CD14-positive monocyte (primary cell): ENCODE results near the gene MCC. TPM values are rescaled to one million over a fixed set of nuclear protein-coding genes. Genes with fewer than 3 reads are reported as not detected.

Experiments
- DNase-seq, 3 donors: peaks; one replicate each; pipeline ENCODE4 v3.0.0-alpha.2; 2011 to 2022
- H2AFZ ChIP-seq: 2 replicates; pipeline ENCODE4 v1.6.0; 2012; ENCODE audit warnings: mild to moderate bottlenecking, low read depth, low read length, inconsistent platforms; ENCODE audit not compliant: insufficient read depth, poor library complexity, severe bottlenecking
- H3K27ac ChIP-seq, 2 donors: 1 replicate in 1 of 2; 2 replicates in 1 of 2; pipeline ENCODE4 v1.5.1; 2012 to 2013; ENCODE audit warnings: low read length in 2 of 2, control low read depth in 1 of 2, inconsistent platforms in 1 of 2, low read depth in 1 of 2, mild to moderate bottlenecking in 1 of 2
- H3K27me3 ChIP-seq, 2 donors: one replicate each; pipeline versions ENCODE4 v1.6.0 to v1.6.1; 2011 to 2013; ENCODE audit warnings: low read length in 2 of 2; ENCODE audit not compliant: control insufficient read depth in 2 of 2, insufficient read depth in 2 of 2
- H3K36me3 ChIP-seq, 2 donors: replicated peaks in 1 of 2; 1 replicate in 1 of 2; 2 replicates in 1 of 2; pipeline versions ENCODE4 v1.5.1 to v1.6.1; 2012 to 2013; ENCODE audit warnings: low read length in 2 of 2, control low read depth in 1 of 2, inconsistent platforms in 1 of 2, mild to moderate bottlenecking in 1 of 2; ENCODE audit not compliant: insufficient read depth in 2 of 2, control insufficient read depth in 1 of 2
- H3K4me1 ChIP-seq, 2 donors: 1 replicate in 1 of 2; 2 replicates in 1 of 2; pipeline versions ENCODE4 v1.5.1 to v1.6.1; 2012 to 2013; ENCODE audit warnings: low read length in 2 of 2, control low read depth in 1 of 2, inconsistent platforms in 1 of 2, mild to moderate bottlenecking in 1 of 2, moderate library complexity in 1 of 2; ENCODE audit not compliant: insufficient read depth in 2 of 2, control insufficient read depth in 1 of 2
- H3K4me2 ChIP-seq: replicated peaks from 2 replicates; pipeline ENCODE3; 2012; ENCODE audit warnings: low read length, moderate library complexity, mild to moderate bottlenecking; ENCODE audit not compliant: poor library complexity, severe bottlenecking; ENCODE audit errors: extremely low read depth
- H3K4me3 ChIP-seq, 3 experiments: fragments of 200-600 bp in 1 of 3; sonication (generic) in 1 of 3; replicated peaks in 1 of 3; 1 replicate in 2 of 3; 2 replicates in 1 of 3; pipeline ENCODE4 v1.5.1; 2011 to 2013; ENCODE audit warnings: low read length in 3 of 3, mild to moderate bottlenecking in 3 of 3, control low read depth in 2 of 3, low read depth in 2 of 3, inconsistent platforms in 1 of 3, moderate library complexity in 1 of 3
- H3K79me2 ChIP-seq: 2 replicates; pipeline ENCODE4 v1.6.0; 2012; ENCODE audit warnings: mild to moderate bottlenecking, control low read depth, inconsistent platforms, low read length, moderate library complexity; ENCODE audit not compliant: insufficient read depth
- H3K9ac ChIP-seq: 2 replicates; pipeline ENCODE4 v1.6.0; 2017; ENCODE audit warnings: low read length, mild to moderate bottlenecking; ENCODE audit not compliant: insufficient read depth, poor library complexity, severe bottlenecking
- H3K9me3 ChIP-seq, 2 donors: replicated peaks in 1 of 2; 1 replicate in 1 of 2; 2 replicates in 1 of 2; pipeline versions ENCODE4 v1.5.1 to v1.6.1; 2012 to 2013; ENCODE audit warnings: low read length in 2 of 2, control low read depth in 1 of 2; ENCODE audit not compliant: control insufficient read depth in 1 of 2, insufficient read depth in 1 of 2
- H4K20me1 ChIP-seq: 2 replicates; pipeline ENCODE4 v1.6.0; 2012; ENCODE audit warnings: mild to moderate bottlenecking, low read length, control low read depth, moderate library complexity; ENCODE audit not compliant: insufficient read depth
- H3K27ac Mint-ChIP-seq, 7 donors: one replicate each; pipeline ENCODE4 v1.8.0; 2020; ENCODE audit warnings: mild to moderate bottlenecking in 7 of 7, mixed read lengths in 7 of 7, moderate library complexity in 6 of 7, inconsistent platforms in 2 of 7
- H3K27me3 Mint-ChIP-seq, 3 donors: one replicate each; pipeline ENCODE4 v1.8.0; 2021 to 2022; ENCODE audit warnings: low read depth in 3 of 3, mild to moderate bottlenecking in 3 of 3, mixed read lengths in 3 of 3, moderate library complexity in 3 of 3, inconsistent platforms in 1 of 3
- H3K36me3 Mint-ChIP-seq, 2 donors: one replicate each; pipeline ENCODE4 v1.8.0; 2020; ENCODE audit warnings: mixed read lengths in 2 of 2, inconsistent platforms in 1 of 2, mild to moderate bottlenecking in 1 of 2
- H3K4me1 Mint-ChIP-seq: one replicate; pipeline ENCODE4 v1.8.0; 2020; ENCODE audit warnings: mild to moderate bottlenecking, mixed read lengths
- H3K4me3 Mint-ChIP-seq, 2 donors: one replicate each; pipeline ENCODE4 v1.8.0; 2020; ENCODE audit warnings: mild to moderate bottlenecking in 2 of 2, mixed read lengths in 2 of 2, moderate library complexity in 1 of 2
- H3K9me3 Mint-ChIP-seq, 7 donors: one replicate each; pipeline ENCODE4 v1.8.0; 2020 to 2022; ENCODE audit warnings: mixed read lengths in 7 of 7, mild to moderate bottlenecking in 6 of 7, moderate library complexity in 6 of 7, inconsistent platforms in 2 of 7
- CTCF ChIP-seq: fragments of 200-600 bp; IDR thresholded peaks from one replicate; pipeline ENCODE4 v1.8.0; 2022; ENCODE audit warnings: antibody characterized with exemption, mild to moderate bottlenecking
- WGBS: methylation state at CpG from one replicate; pipeline ENCODE4 v1.1.5; 2013; ENCODE audit warnings: missing lambda C conversion rate; ENCODE audit not compliant: insufficient coverage; 5-methylcytosine and 5-hydroxymethylcytosine counted together
- intact Hi-C, 2 donors: fragments of 100-400 bp; cut with micrococcal nuclease; formaldehyde crosslinking; loops; one replicate each; pipeline versions ENCODE4 v1.15.0 to v1.15.1; 2023
- polyA plus RNA-seq, 3 donors: library from polyadenylated mRNA; depleted of rRNA in 1 of 3; unstranded in 2 of 3; stranded (reverse) in 1 of 3; fragments of 300-500 nt in 2 of 3; fragments of >200 nt in 1 of 3; fragmentation: Illumina TruSeq in 2 of 3; gene quantifications; 1 replicate in 2 of 3; 2 replicates in 1 of 3; pipeline ENCODE4 v1.2.3, GENCODE V29; 2012 to 2021

Gene MCC
- polyA plus RNA-seq, 3 donors: 0.09 TPM; not detected in 2

- intact Hi-C loops: no loop called here
- WGBS: 97% methylated on average over 3 of the region's 3 CpGs
- Histone ChIP-seq H3K79me2 (no peaks in the 10 kb centered on the region), H3K36me3 (no peaks in the 10 kb centered on the region), H3K9me3 (no peaks in the 10 kb centered on the region), H4K20me1 (no peaks in the 10 kb centered on the region), H3K9ac (no peak overlapping the region), H3K27ac (no peak overlapping the region), H3K27me3 (peaks cover 69 to 93% of the 10 kb centered on the region in 2 donors), H3K4me2 (no peak overlapping the region), H2AFZ (no peak overlapping the region), H3K4me1 (no peaks in the 10 kb centered on the region), H3K4me3 (no peak overlapping the region)
- TF ChIP-seq CTCF: no peak
- Mint-ChIP-seq H3K9me3 (peaks cover 0 to 18% (median 4%) of the 10 kb centered on the region in 7 donors), H3K27me3 (peaks cover 58 to 89% (median 75%) of the 10 kb centered on the region in 3 donors), H3K36me3 (no peaks in the 10 kb centered on the region), H3K4me3 (peak overlapping the region in 1 of 2 donors; percentile 53), H3K4me1 (no peaks in the 10 kb centered on the region), H3K27ac (no peak overlapping the region)
- DNase-seq: no peak
These were observed 13.8 kb upstream of the MCC start for GRCh38 chr5:113502073-113502472.

- H4K20me1 ChIP-seq: no peaks in the 10 kb centered on the region
- H3K36me3 ChIP-seq: no peaks in the 10 kb centered on the region
- peak overlapping the region in 1 of 2 donors; percentile 23 for H3K4me3 Mint-ChIP-seq
- no peak overlapping the region for H2AFZ ChIP-seq
- H3K4me2 ChIP-seq: no peak overlapping the region
- peaks cover 72 to 94% of the 10 kb centered on the region in 2 donors for H3K27me3 ChIP-seq
- WGBS: no CpG with 5 or more reads among the region's 1 CpG
- no peak overlapping the region for H3K27ac Mint-ChIP-seq
- H3K4me1 Mint-ChIP-seq: no peaks in the 10 kb centered on the region
- DNase-seq: no peak
- peaks cover 6 to 24% (median 15%) of the 10 kb centered on the region in 7 donors for H3K9me3 Mint-ChIP-seq
- H3K9ac ChIP-seq: no peak overlapping the region
- no peak overlapping the region for H3K4me3 ChIP-seq
- TF ChIP-seq CTCF: no peak
- peaks cover 12% of the 10 kb centered on the region in 2 donors for H3K9me3 ChIP-seq
- intact Hi-C loops: no loop called here
- H3K27me3 Mint-ChIP-seq: peaks cover 77 to 92% (median 81%) of the 10 kb centered on the region in 3 donors
- H3K4me1 ChIP-seq: no peaks in the 10 kb centered on the region
- no peak overlapping the region for H3K27ac ChIP-seq
- H3K79me2 ChIP-seq: no peaks in the 10 kb centered on the region
- H3K36me3 Mint-ChIP-seq: peaks cover 5 to 9% of the 10 kb centered on the region in 2 donors
These were observed 7.2 kb upstream of the MCC start for GRCh38 chr5:113495422-113495841.
